ENCODE measurements around the gene C3orf33. TPM values are rescaled to one million over a fixed set of nuclear protein-coding genes. Genes with fewer than 3 reads are reported as not detected.

C3orf33 gene, protein sequence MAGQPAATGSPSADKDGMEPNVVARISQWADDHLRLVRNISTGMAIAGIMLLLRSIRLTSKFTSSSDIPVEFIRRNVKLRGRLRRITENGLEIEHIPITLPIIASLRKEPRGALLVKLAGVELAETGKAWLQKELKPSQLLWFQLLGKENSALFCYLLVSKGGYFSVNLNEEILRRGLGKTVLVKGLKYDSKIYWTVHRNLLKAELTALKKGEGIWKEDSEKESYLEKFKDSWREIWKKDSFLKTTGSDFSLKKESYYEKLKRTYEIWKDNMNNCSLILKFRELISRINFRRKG
- 1.6 and 2.2 TPM in 2 replicates for total RNA-seq

DNA sequence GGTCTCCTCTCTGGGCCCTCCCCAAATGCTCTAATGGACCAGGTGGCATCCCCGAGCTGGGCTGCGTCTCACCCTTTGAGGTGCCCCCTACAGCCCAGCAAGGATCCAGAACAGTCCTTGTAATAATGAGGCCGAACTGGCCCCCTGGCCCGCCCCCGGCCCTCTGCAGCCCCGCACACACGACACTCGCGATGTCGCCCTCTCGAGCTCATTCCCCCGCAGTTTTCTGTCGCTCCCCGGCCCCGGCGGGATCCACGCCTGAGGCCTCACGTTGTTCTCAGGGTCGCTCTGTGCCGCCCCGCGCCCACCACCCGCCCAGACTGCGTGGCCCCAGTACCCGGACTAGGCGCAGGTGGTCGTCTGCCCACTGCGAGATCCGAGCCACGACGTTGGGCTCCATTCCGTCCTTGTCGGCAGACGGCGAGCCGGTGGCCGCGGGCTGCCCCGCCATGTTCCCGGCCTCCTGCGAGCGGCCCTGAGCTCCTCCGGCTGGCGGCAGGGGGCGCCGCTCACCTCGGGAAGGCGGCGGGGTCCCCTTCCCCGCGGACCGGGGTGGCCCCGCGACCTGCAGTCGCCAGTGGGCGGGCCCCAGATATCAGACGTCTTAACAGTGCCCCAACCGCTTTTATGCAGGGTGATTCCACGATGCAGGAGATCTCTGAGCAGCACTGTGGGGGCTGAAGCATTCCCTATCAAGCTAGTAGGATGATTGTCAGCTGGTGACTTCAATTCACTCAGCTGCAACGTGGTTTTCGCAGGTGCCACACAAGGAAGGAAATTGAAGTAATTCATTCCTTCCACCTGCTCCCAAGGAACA, at the start of gene C3orf33:
TSS of gene C3orf33 (minus strand) at position 477 of the 817 bp plus-strand sequence. CDS start at position 451, 26 bp downstream.

DNA sequence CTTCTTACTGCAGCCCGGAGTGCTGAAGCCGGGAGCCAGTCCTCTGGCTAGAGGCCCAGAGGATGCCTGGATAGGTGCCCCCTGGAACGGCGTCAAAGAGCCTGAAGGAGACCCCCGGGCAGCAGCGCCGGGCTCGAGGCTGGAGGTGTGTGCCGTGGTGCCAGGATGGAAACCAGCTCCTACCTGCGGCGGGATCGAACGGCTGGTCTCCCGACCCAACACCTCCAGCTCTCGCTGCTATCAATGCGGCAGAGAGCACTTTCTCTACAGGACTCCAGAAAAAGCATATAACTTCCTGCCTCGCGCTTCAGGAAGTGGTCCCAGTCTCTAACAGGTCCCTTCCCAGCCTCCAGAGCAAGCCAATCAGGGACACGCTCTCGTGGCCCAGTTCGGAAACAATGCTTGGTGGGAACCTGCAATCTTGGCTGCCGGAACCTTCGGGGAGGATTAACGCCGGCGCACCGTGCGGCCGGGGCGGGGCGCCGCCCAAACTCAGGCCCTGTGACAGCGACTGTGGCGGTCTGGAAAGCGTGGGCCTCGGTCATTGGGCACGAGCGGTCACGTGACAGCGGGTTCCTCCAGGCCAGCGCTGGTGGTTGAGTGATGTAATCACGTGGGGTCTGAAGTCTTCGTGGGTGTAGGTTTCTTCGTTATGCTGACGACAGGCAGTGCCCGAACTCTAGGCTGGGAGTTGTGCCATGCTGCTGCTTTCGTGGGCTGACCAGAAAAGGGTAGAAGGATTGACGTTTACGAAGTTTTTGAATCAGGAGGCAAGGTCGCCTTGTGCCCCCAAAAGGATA, 48.3 kb upstream of the C3orf33 start, which contains the start of gene SLC33A1:
TSS of gene SLC33A1 (minus strand) at position 287 of the 800 bp plus-strand sequence. CDS start 430 bp downstream, outside the sequence.

DNA sequence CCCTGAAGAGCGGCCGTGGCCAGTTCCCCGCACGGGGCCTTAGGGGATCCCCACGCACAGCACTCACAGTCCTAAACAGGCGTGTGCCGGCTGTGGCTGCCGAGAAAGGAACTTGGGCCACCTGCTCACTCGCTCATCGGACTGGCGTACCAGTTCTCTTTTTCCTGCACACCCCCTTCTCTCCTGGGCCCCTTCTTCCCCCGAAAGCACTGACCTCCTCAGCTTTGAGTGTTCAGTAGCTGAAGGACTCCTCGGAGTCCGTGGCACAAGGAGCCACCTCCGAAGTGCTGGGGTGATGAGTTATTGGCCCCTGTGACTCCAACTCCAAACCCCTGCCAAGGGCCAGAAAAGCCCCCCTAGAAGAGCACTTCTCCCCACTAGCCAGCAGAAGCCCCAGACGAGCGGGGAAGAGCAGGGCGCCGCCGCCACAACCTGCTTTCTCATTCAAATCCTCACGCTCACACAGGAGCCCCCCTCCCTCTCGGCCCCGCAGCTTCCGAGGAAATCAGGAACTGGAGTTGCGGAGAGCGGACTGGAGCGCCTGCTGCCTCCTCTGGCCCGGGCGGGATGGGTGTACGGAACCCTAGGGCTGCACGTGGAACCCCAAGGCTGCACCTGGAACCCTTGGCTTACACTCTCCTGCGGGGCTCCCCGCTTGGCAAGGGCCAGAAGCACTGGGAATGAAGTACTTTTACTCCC, 61.3 kb downstream of the C3orf33 start, which contains the start of gene PLCH1:
TSS of gene PLCH1 (minus strand) at position 446 of the 699 bp plus-strand sequence. CDS start 40,847 bp downstream, outside the sequence.

Other genes starting within 250 kb of the C3orf33 start
- gene PLCH1, start 61.2 kb downstream of the C3orf33 start, total RNA-seq: under 0.01 and 0.37 TPM in 2 replicates
- 32.0 and 38.5 TPM in 2 replicates for gene SLC33A1, start 48.1 kb upstream of the C3orf33 start, total RNA-seq
- 47.0 and 68.2 TPM in 2 replicates for gene GMPS, start 64.4 kb upstream of the C3orf33 start, total RNA-seq